ENCODE data around the gene TXNRD2. TPM values are rescaled to one million over a fixed set of nuclear protein-coding genes. Genes with fewer than 3 reads are reported as not detected.
A peak's percentile ranks its signal among the peaks of the same experiment; 100 is the strongest.

The TXNRD2 gene
- total and polyA plus RNA-seq, 2 experiments from 2014 or later: 11.2 to 12.4 TPM

DNA sequence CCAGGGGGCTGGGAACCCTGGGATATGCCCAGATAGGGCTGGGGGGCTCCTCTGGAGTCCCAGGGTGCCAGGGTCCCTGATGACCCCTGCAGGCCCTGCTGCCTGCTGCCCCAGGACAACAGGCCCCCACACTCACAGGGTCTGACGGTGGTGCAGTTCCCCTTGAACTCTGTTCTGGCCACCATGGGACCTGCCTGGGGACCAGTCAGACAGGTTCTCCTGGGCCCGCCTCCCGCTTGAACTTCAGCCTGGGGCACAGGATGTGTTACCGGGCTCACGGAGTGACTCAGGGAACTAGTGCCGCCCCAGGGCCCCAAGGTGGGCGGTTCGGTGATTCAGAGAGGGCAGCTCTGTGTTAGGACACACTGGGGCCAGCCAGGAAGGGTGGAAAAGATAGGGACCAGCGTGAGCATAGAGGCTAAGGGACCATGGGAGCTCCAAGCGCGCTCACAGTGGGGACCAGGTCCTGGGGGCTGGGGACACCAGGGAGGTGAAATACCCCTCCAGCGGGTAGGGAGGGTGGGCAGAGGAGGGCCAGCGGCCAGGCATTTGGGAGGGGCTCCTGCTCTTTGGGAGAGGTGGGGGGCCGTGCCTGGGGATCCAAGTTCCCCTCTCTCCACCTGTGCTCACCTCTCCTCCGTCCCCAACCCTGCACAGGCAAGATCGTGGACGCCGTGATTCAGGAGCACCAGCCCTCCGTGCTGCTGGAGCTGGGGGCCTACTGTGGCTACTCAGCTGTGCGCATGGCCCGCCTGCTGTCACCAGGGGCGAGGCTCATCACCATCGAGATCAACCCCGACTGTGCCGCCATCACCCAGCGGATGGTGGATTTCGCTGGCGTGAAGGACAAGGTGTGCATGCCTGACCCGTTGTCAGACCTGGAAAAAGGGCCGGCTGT, 21.5 kb upstream of the TXNRD2 start:
- Histone ChIP-seq H3K4me1 (ENCODE audit: insufficient read depth) (peaks cover 14% of the 10 kb centered on the region), H3K36me3 (ENCODE audit: insufficient read depth) (no peaks in the 10 kb centered on the region), H3K9me2 (ENCODE audit: insufficient read depth) (no peaks in the 10 kb centered on the region), H3K27me3 (ENCODE audit: insufficient read depth) (no peaks in the 10 kb centered on the region), H4K20me1 (replicated peaks; ENCODE audit: insufficient read depth) (no peaks in the 10 kb centered on the region; the same call in 1 of the 2 replicates), H3F3A (replicated peaks; ENCODE audit: low read depth) (peaks cover 8% of the 10 kb centered on the region; the same call in 1 of the 2 replicates), H3K4me2 (peak overlapping the region; percentile 81), H3K27ac (ENCODE audit: low read depth) (0 out of 2 replicates have a peak overlapping the region, but pooled peaks have one; percentile 26), H3K4me3 (peak overlapping the region; percentile 45), H2AFZ (no peak overlapping the region), H3K79me2 (replicated peaks; ENCODE audit: insufficient read depth) (no peaks in the 10 kb centered on the region)
- H3K9me3 Mint-ChIP-seq: no peaks in the 10 kb centered on the region; the same call in 2 of the 3 replicates
- peaks cover 6% of the 10 kb centered on the region; the same call in 2 of the 3 replicates for H3K36me3 Mint-ChIP-seq (ENCODE audit: low read depth)
- ATAC-seq (peak; percentile 48), DNase-seq (ENCODE audit: low spot score) (peak; percentile 86)
- peak overlapping the region; percentile 96 for H3K27ac Mint-ChIP-seq
- H3K4me1 Mint-ChIP-seq: peaks cover 36% of the 10 kb centered on the region
- peak overlapping the region; percentile 68 for H3K4me3 Mint-ChIP-seq
- TF ChIP-seq, protein P1, sequence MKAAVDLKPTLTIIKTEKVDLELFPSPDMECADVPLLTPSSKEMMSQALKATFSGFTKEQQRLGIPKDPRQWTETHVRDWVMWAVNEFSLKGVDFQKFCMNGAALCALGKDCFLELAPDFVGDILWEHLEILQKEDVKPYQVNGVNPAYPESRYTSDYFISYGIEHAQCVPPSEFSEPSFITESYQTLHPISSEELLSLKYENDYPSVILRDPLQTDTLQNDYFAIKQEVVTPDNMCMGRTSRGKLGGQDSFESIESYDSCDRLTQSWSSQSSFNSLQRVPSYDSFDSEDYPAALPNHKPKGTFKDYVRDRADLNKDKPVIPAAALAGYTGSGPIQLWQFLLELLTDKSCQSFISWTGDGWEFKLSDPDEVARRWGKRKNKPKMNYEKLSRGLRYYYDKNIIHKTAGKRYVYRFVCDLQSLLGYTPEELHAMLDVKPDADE (IDR thresholded peaks at IDR 0.05): no peak
- TF ChIP-seq ZNF114 (CRISPR knock-in tag; IDR thresholded peaks at IDR 0.05): no peak
- TF ChIP-seq POLR2AphosphoS5 (IDR thresholded peaks at IDR 0.05; ENCODE audit: low read depth): 0 out of 2 replicates have a peak, but pooled peaks have one; percentile 11
- TF ChIP-seq JUNB (IDR thresholded peaks at IDR 0.05; ENCODE audit: unreplicated experiment): no peak
- no peak for TF ChIP-seq NANOG (IDR thresholded peaks at IDR 0.05; ENCODE audit: borderline replicate concordance)
- H3K27me3 Mint-ChIP-seq (ENCODE audit: insufficient read depth, low read depth, poor library complexity): peaks cover 8% of the 10 kb centered on the region

DNA sequence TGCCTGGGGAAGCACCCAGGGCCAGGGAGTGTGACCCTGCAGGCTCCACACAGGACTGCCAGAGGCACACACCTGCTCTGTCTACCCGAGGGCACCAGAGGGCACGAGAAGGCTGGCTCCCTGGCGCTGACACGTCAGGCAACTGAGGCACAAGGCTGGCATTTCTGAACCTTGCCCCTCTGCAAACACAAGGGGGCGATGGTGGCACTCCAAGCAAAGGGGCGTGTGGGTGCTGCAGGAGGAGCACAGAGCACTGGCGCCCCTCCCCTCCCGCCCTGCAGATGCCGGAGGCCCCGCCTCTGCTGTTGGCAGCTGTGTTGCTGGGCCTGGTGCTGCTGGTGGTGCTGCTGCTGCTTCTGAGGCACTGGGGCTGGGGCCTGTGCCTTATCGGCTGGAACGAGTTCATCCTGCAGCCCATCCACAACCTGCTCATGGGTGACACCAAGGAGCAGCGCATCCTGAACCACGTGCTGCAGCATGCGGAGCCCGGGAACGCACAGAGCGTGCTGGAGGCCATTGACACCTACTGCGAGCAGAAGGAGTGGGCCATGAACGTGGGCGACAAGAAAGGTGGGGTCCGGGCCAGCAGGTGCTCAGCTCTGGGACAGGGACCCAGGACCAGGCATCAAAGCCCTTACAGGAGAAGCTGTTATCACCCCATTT, 20.8 kb upstream of the TXNRD2 start:
- Histone ChIP-seq H3F3A (replicated peaks; ENCODE audit: low read depth) (peaks cover 8% of the 10 kb centered on the region; the same call in 1 of the 2 replicates), H3K9me2 (ENCODE audit: insufficient read depth) (no peaks in the 10 kb centered on the region), H3K4me1 (ENCODE audit: insufficient read depth) (peaks cover 14% of the 10 kb centered on the region), H3K4me3 (peak overlapping the region; percentile 45), H3K36me3 (ENCODE audit: insufficient read depth) (no peaks in the 10 kb centered on the region), H3K79me2 (replicated peaks; ENCODE audit: insufficient read depth) (no peaks in the 10 kb centered on the region), H2AFZ (no peak overlapping the region), H3K27me3 (ENCODE audit: insufficient read depth) (no peaks in the 10 kb centered on the region), H4K20me1 (replicated peaks; ENCODE audit: insufficient read depth) (no peaks in the 10 kb centered on the region; the same call in 1 of the 2 replicates), H3K4me2 (peak overlapping the region; percentile 81), H3K27ac (ENCODE audit: low read depth) (0 out of 2 replicates have a peak overlapping the region, but pooled peaks have one; percentile 26)
- peaks cover 5% of the 10 kb centered on the region; the same call in 2 of the 3 replicates for H3K36me3 Mint-ChIP-seq (ENCODE audit: low read depth)
- TF ChIP-seq POLR2AphosphoS5 (IDR thresholded peaks at IDR 0.05; ENCODE audit: low read depth) (no peak), ZNF114 (CRISPR knock-in tag; IDR thresholded peaks at IDR 0.05) (no peak), EZH2phosphoT487 (IDR thresholded peaks at IDR 0.05; ENCODE audit: unreplicated experiment) (no peak)
- TF ChIP-seq, protein P1 (IDR thresholded peaks at IDR 0.05): no peak
- TF ChIP-seq, protein P2, sequence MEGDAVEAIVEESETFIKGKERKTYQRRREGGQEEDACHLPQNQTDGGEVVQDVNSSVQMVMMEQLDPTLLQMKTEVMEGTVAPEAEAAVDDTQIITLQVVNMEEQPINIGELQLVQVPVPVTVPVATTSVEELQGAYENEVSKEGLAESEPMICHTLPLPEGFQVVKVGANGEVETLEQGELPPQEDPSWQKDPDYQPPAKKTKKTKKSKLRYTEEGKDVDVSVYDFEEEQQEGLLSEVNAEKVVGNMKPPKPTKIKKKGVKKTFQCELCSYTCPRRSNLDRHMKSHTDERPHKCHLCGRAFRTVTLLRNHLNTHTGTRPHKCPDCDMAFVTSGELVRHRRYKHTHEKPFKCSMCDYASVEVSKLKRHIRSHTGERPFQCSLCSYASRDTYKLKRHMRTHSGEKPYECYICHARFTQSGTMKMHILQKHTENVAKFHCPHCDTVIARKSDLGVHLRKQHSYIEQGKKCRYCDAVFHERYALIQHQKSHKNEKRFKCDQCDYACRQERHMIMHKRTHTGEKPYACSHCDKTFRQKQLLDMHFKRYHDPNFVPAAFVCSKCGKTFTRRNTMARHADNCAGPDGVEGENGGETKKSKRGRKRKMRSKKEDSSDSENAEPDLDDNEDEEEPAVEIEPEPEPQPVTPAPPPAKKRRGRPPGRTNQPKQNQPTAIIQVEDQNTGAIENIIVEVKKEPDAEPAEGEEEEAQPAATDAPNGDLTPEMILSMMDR (conservative IDR thresholded peaks at IDR 0.05; ENCODE audit: low read depth in 2 of 2): peak; percentile 61 to 88
- DNase-seq (ENCODE audit: low spot score) (peak; percentile 96), ATAC-seq (peak; percentile 68)
- peaks cover 35% of the 10 kb centered on the region for H3K4me1 Mint-ChIP-seq
- peaks cover 8% of the 10 kb centered on the region for H3K27me3 Mint-ChIP-seq (ENCODE audit: insufficient read depth, low read depth, poor library complexity)
- H3K9me3 Mint-ChIP-seq: no peaks in the 10 kb centered on the region; the same call in 2 of the 3 replicates
- H3K4me3 Mint-ChIP-seq: peak overlapping the region; percentile 54
- peak overlapping the region; percentile 91; the same call in 1 of the 2 replicates for H3K27ac Mint-ChIP-seq
